DMS79 (cell line): ENCODE data around the gene ARPP21.
"Not testable (repeated sequence)": the region's sequence is repeated elsewhere in the genome, so short reads cannot be mapped to it uniquely, and the experiment has no call there.

Experiments used
- DNase-seq: peaks from one replicate; lab custom pipeline; 2025; lab: John Stamatoyannopoulos, UW

Gene ARPP21

GRCh38 chr3:35780800-35781199 is 141.5 kb downstream of the ARPP21 start:
- no peak for DNase-seq

- no peak for DNase-seq
These were observed 142.2 kb downstream of the ARPP21 start for GRCh38 chr3:35781558-35781957.

- no peak for DNase-seq
These were observed 143.0 kb downstream of the ARPP21 start for GRCh38 chr3:35782355-35782754.

GRCh38 chr3:35784169-35784568 is 144.8 kb downstream of the ARPP21 start:
- DNase-seq: no peak

- DNase-seq: no peak
These were observed 146.0 kb downstream of the ARPP21 start for GRCh38 chr3:35785234-35785888.

- DNase-seq: no peak
These were observed 148.6 kb downstream of the ARPP21 start for GRCh38 chr3:35787936-35788335.

- no peak for DNase-seq
These were observed 149.9 kb downstream of the ARPP21 start for GRCh38 chr3:35789042-35789831.

GRCh38 chr3:35790764-35791163 is 151.4 kb downstream of the ARPP21 start:
- DNase-seq: no peak

GRCh38 chr3:35793667-35794066 is 154.3 kb downstream of the ARPP21 start:
- no peak for DNase-seq

GRCh38 chr3:35800960-35801459 is 161.7 kb downstream of the ARPP21 start:
- DNase-seq: no peak

- no peak for DNase-seq
These were observed 175.2 kb downstream of the ARPP21 start for GRCh38 chr3:35814531-35814930.

GRCh38 chr3:35815796-35816195 is 176.5 kb downstream of the ARPP21 start:
- not testable (repeated sequence) for DNase-seq

- DNase-seq: no peak
These were observed 177.9 kb downstream of the ARPP21 start for GRCh38 chr3:35817216-35817615.

GRCh38 chr3:35832140-35832571 is 192.8 kb downstream of the ARPP21 start:
- no peak for DNase-seq
